Fibroblast of skin of right quadriceps (primary cell): Measurements from ENCODE around the gene CDKN1A.
"Not testable (repeated sequence)": the region's sequence is repeated elsewhere in the genome, so short reads cannot be mapped to it uniquely, and the experiment has no call there.

Experiments used
- DNase-seq: peaks from one replicate; pipeline ENCODE4 v3.0.0-alpha.2; 2013

The CDKN1A gene

DNA sequence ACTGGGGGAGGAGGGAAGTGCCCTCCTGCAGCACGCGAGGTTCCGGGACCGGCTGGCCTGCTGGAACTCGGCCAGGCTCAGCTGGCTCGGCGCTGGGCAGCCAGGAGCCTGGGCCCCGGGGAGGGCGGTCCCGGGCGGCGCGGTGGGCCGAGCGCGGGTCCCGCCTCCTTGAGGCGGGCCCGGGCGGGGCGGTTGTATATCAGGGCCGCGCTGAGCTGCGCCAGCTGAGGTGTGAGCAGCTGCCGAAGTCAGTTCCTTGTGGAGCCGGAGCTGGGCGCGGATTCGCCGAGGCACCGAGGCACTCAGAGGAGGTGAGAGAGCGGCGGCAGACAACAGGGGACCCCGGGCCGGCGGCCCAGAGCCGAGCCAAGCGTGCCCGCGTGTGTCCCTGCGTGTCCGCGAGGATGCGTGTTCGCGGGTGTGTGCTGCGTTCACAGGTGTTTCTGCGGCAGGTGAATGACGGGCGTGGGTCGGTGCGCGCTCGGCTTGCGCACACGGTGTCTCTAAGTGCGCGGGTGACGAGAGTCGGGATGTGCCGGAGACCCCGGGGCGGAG is at the start of gene CDKN1A:
Gene CDKN1A, plus strand, starts transcription at position 227 of the 555 bp plus-strand sequence. CDS start 5,388 bp downstream, outside the sequence.
- DNase-seq, result peak; percentile 87

DNA sequence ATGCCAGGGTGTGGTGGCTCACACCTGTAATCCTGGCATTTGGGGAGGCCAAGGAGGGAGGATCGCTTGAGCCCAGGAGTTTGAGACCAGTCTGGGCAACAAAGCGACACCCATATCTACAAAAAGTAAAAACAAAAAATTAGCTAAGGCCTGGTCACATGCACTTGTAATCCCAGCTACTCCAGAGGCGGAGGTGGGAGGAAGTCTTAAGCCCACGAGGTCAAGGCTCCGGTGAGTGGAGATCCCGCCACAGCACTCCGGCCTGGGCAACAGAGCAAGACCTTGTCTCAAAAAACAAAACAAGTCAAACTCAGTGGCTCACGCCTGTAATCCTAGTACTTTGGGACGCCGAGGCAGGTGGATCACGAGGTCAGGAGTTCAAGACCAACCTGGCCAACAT is 48.7 kb upstream of the CDKN1A start:
- DNase-seq, result no peak

DNA sequence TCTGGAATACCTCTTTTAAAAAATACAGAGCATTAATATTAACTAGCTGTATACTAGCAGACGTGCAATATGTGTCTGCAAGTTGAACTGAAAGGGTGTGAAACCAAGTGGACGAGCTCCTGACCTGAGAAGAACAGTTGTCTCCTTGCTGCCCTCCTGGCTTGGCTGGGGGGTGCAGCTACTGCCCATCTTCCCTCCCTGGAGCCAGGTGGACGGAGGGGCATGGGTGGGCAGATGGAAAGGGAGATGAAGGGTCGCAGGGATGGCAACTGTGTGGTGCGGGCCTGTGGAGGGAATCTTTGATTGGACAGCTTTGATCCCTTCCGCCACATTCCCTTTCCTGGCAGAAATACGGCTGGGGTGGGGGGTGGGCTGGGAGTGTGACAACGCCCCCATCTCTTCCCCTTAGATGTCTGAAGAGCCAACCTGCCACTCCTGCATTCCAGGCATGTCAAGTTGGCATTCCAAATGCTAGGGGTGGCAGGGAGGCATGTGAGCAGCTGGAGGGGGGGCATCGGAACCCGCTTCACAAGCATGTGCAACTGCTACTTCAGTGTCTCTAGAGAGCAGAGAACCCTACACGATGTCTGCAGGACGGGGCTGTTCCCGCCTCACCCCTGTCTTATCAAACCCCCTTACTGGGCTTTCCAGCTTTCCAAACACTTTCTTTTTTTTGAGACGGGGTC is 47.0 kb upstream of the CDKN1A start:
- no peak for DNase-seq

DNA sequence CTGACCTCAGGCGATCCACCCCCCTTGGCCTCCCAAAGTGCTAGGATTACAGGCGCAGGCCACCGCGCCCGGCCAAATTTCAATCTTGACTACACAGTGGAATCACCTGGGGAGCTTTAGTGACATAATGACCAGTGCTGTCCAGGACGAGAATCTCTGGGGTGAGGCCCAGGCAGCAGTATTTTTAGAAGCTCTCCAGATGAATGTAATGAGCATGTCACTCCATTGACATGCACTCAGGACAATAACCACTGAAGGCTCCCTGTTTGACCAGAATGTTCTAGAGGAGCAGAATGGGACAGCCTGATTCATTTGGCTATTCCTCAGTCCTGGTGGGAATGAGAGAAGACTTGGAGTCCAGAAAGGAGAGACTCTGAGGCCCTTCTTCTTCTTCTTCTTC is 45.1 kb upstream of the CDKN1A start:
- DNase-seq, result no peak

DNA sequence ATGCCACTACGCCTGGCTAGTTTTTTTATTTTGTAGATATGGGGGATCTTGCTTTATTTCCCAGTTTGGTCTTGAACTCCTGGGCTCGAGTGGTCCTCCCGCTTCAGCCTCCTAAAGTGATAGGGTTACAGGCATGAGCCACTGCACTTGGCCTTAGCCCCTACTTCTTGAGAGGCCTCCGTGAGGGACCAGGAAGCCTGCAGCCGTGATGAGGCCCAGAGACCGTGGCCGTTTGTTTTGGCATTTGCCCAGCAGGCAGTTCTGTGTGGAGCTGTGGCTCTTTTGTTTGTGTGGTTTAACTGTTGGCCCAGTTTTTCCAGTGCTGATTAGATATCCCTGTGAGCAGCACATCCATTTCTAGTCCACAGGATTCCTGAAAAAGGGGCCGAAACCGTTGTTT is 44.6 kb upstream of the CDKN1A start:
- peak; percentile 58 for DNase-seq

DNA sequence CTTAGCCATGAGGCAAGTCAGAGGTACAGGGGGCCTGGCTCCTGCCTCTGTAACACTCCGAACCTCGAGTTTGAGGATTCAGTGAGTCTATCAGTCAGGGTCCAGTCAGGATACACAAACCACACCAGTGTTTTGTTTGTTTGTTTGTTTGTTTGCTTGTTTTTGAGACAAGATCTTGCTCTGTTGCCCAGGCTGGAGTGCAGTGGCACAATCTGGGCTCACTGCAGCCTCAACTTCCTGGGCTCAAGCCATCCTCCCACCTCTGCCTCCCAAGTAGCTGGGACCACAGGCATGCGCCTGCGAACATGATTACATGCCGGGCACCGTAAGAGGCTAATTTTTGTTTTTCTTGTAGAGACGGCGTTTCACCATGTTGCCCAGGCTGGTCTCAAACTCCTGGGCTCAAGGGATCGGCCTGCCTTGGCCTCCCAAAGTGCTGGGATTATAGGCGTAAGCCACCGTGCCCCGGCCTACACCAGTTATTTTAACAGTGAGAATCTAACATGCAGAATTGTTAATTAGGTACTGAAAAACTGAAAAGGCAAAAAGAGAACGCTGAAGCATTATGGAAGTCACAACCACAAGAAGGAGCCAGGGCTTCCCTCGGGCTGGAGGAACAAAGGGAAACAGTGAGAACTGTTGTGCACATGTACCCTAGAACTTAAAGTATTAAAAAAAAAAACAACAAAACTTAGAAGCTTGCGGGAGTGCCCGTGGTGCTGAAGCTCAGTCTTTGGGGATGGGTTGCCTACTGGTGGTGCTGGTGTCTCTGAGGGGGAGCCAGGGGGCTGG is 44.0 kb upstream of the CDKN1A start:
- no peak for DNase-seq

DNA sequence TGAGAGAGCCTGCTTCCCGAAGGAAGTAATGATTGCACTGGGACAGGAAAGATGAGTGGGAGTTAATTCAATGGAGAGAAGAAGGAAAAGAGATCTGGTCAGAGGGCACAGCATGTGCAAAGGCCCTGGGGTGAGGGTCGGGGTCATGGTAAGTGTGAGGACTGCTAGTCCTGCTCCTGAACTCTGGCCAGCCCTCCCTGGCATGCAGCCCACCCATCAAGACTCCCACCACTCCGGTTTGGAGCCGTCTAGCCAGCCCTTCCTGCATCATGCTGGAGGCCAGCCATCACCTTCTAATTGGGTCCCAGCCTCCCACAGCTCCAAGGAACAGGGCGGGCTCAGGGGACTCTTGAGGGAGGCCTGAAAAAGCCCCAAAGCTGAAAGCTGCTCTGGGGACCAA is 42.2 kb upstream of the CDKN1A start:
- DNase-seq, result no peak

DNA sequence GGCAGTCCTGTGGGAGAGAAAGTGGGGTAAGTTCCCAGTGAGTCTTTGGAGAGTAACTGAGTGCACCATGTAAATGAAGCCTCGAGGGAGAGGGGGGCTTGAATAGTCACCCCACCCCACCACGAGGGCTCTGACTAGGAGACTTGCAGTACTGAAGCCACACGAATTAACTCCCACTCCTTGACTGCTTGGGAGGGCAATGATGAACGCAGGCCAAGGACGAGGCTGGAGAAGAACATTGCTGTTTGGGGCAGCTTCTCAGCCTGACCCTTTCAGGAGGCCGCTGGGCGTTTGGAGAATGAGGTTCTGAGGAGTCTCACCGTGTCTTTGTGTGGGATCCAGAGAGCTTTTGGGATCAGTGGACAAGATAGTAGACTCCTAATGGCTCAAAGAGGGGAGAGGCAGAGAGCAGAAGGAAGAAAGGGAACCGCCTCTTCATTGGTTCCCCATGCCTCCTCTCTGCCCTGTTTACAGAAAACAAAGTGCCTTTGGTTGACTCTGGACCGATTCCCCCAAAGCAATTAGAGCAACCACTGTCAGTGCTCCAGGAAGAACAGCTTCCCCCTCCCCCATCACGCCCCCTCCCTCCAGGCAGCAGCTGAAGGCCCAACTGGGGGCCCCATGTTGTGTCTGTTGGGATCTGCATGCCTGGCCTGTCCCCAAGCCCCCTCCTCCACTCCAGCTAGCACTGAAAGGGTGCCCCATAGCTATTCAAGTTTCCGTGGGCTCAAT is 41.7 kb upstream of the CDKN1A start:
- DNase-seq, result no peak

DNA sequence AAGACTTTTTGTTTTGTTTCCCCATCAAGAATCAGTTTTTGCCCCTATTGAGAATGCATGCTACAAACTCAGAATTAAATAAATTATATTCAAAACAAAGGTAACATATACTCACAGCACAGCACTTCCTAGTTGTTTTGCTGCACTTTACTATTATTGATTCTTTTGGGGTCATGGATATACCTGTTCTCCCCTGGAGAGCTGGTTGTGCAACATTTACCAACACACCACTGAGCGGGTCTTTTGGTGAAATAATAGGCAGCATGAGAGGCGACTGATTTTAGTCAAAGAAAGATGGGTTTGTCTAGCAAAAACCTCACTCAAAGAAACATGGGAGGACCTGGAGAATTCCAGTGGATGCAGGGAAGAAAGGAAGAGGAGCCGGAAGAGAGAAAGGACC is 39.9 kb upstream of the CDKN1A start:
- DNase-seq, result no peak

DNA sequence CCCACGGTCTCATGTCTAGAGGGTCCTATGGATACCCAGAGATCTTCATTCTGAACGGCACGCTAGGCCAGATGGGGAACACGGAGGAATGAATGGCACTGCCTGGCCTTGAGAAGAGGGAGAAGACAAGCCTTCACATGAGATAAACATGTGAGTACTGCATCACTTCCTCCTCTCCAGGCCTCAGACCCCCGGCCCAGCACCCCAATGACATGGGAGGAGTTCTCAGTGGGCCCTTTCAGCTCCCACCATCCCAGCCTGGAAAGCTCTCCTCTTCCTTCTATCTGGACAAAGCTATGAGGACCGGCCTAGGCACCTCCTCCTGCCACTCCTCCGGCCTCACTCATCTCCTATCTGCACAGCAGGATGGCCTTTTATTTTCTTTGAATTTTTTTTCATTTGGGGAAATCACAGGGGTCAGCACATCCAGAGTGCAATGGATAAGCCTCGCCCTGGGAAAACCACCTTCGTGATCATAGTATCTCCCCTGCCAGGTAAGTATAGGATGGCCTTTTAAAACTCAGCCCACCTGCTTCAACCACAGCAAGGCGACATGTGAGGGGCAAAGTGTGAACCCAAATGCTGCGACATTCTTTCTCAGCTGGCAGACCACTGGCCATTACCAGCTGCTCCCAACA is 39.2 kb upstream of the CDKN1A start:
- DNase-seq, result no peak

DNA sequence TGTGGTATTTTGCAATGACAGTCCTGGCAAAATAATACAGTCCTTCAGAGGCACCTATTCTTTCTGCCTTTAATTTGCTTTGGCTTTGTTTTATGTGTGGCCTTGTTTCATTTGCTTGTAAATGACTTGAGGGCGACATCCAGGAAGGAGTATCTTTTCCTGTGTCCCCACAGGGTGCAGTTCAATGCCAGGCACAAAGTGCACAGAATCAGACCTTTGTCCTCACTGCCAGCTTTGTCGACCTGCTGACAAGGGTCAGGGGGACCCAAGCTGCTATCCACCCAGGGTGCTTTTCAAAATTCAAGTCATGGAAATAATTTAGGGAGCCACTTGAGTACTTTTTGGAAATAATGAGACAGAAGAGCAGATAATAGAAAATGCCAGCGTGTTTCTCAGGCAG is 37.0 kb upstream of the CDKN1A start:
- DNase-seq, result no peak

DNA sequence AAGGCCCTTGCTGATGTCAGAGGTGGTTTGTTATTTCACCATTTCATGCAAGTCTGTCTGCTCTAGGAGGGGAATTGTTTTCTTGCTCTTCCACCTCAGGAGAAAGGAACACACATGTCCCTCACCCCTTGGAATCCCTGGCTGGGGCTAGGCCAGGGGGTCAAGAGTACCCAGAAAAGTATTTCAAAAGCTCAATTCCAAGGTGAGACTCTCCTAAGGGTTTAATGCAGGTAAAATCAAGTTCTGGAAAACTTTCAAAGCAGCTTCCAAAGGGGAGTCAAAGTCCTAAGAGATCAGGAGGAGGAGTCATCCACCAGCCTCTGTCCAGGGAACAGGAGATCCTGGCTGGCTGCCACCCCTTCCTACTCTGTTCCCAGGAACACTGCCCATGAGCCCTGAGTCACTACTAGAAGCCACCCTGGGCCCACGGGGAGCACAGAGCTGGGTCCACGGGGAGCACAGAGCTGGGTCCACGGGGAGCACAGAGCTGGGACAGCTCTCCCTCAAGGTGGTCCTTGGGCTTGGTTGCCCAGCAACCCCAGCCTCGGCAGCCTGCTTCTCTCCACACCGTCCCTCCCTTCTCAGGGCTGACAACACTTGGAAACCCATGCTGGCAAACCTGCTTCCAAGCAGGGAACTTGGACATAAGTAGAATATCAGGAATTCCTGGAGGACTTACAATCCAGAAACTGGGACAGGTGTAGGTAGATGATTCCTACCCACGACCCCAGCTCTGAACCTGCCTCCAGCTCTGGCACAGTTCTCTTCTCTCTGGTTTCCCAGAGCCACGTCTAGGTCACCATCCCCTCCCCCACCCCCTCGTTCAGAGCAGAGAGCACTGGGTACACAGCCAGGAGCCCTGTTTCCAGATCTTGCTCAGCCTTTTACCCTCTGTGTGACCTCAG is 35.3 kb upstream of the CDKN1A start:
- DNase-seq, result peak; percentile 73

DNA sequence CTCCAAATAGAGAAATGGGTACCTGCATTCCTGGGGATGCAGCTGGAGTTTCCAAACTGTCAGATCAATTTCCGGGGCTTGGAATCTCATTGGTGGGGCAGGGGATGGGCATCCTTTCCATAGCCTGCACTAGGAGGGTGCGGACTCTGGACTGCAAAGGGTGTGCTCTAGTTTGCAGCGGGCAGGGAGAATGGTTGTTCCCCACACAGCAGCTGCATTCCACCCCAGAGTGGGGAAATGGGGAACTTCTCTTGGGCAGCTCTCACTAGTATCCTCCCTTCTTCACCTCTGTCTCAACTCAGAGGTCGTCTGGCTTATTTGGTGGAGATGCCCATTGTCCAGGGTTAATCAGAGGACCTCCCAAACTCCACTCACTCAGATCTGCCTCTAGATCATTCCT is 34.5 kb upstream of the CDKN1A start:
- no peak for DNase-seq

DNA sequence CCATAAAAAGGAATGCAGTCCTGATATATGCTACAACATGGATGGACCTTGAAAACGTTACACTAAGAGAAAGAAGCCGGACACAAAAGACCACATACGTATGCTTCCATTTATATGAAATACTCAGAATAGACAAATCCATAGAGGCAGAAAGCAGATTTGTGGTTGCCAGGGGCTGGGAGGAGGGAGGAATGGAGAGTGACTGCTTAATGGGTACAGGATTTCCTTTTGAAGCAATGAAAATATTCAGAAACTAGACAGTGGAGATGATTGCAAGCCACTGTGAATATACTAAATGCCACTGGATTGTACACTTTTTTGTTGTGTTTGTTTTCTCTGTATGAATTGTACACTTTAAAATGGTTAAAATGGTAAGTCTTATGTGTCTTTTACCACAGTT is 29.4 kb upstream of the CDKN1A start:
- DNase-seq, result no peak

DNA sequence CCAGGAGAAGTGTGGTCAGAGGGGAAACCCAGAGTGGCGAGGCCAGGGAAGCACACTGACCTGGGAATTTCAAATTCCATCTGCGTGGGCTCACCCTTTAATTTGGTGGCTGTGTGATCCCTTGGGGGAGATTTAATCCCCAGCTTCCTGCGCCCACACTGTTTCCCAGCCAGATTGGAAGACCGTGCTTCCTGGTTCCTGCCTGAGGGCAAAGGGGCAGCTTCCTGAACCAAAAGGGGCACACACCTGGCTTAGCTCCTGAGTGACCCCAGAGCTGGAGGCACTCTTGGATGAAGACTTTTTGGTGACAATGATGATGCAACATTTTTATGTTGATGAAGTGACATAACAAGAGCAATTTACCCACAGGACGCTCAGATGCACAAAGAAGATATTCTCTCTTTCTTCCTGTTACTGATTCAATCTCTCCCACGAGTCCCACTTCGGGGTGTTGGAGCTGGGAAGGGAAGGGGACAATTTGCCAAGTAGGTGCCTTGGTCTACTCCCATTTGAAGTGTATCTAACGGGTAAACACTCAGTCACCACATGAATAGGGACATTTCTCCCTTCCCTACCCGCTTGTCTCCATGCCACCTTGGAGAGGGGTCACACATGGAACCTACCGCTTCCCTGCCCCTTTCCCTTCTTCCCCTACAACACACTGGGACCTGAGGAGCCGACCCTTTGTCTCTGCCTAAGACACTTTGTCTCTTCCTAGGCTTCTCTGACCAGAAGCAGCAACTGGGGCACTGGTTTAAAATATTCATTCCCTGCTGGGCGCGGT is 28.6 kb upstream of the CDKN1A start:
- no peak for DNase-seq

DNA sequence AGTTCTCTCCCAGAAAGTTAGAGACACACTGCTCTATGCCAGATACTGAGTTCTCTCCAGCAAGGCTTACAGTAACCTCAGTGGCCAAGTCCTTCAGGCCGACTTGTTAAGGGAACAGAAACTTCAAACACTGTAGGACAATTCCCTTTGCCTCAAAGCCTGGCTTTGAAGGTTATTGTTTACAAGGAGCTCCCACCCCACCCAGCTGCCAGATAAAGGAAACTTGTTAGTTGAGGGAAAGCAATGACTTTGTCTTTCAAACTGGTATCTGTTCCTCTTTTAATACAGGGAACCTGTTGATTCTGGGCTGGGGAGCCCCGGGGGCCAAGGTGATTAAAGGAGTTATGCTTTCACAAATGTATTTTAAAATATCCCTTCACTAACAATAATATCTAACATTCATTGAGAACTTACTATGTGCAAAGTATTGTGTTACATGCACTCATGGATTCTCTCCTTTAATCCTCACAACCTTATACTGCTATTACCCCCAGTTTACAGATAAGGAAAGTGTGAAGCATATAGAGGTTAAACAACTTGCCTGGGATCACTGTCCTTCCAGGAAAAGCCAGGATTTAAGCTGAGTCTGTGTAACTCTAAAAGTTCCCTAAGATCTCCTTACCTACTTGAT is 27.6 kb upstream of the CDKN1A start:
- no peak for DNase-seq

DNA sequence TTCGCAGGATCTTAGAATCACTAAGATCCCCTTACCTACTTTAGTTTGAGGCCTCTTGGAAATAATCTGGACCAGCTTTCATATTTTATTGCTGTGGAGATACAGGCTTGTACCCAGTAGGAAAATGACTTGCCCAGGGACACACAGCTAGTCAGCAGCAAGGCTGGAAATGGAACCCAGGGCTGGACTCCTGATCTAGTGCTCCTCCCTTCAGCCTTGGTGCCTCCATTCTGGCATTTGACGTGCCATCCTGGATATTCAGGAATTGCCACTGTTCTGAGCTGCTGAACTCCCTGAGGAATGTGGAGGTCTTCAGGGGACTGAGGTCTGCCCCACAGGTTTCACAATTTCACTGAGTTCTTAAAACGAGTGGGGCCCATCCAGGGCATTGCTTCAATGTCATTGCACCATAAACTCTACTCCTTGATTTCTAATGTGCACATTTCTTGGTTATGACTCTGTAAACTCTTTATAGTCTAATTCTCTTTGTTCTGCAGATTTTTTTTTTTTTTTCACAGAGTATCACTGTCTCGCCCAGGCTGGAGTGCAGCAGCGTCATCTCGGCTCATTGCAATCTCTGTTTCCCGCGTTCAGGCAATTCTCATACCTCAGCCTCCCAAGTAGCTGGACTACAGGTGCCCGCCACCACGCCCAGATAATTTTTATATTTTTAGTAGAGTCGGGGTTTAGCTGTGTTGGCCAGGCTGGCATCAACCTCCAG is 26.7 kb upstream of the CDKN1A start:
- no peak for DNase-seq

DNA sequence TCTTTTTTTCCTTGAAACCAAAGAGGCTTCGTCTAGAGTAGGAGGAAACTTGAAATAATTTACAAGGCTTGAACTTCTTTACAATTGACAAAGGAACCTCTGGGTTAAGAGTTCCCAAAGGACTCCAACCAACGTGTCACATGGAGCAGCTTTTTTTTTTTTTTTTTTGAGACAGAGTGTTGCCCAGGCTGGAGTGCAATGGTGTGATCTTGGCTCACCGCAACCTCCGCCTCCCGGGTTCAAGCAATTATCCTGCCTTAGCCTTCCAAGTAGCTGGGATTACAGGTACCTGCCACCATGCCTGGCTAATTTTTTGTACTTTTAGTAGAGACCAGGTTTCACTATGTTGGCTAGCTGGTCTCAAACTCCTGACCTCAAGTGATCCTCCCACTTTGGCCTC is 24.0 kb upstream of the CDKN1A start:
- not testable (repeated sequence) for DNase-seq

DNA sequence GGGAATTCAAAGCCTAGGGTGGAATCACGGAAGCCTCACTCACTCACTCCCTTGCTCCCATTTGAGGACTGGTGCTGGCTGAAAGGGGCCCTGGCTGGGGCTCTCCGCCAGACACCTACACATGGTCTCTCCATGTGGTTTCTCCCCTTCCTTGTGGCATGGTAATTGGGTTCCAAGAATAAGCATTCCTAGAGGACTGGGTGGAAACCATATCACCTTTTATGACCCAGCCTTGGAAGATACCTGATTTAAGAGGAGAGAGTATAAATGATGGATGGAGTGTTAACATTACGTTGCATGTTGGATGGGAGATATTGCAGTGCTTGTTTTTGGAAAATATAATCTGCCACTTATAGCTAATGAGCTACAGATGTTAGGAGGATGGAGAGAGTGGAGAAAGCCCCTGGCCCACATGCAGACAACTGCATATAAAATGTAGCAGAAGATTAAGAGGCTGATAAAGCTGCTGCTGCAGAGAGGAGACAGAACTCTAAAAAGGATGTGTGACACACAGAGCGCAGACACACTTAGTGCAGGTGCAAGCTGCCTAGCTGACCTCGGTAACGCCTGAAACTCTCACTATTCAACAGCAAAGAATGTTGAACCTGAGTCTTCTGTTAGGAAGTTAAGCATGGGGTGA is 23.3 kb upstream of the CDKN1A start:
- peak; percentile 44 for DNase-seq
